K562 (cell line): ENCODE measurements around the gene CATSPER1. TPM values are rescaled to one million over a fixed set of nuclear protein-coding genes. Genes with fewer than 3 reads are reported as not detected.

Experiments used
- CREB3L1 ChIP-seq: fragments of 450-650 bp; IDR thresholded peaks from 2 replicates; pipeline ENCODE4 v1.6.1; 2014; ENCODE audit warnings: low read depth, mild to moderate bottlenecking, moderate library complexity, borderline replicate concordance
- DIDO1 ChIP-seq: fragments of 450-650 bp; IDR thresholded peaks from 2 replicates; pipeline ENCODE4 v1.6.1; 2016; ENCODE audit warnings: low read depth, missing biosample characterization, missing genetic modification characterization
- ETS2 ChIP-seq: IDR thresholded peaks from 2 replicates; pipeline ENCODE4 v1.6.1; 2016; ENCODE audit warnings: borderline replicate concordance, missing genetic modification characterization, mild to moderate bottlenecking, moderate library complexity, missing compliant biosample characterization; ENCODE audit not compliant: poor library complexity, severe bottlenecking
- HBP1 ChIP-seq: fragments of 450-650 bp; formaldehyde crosslinking; IDR thresholded peaks from 2 replicates; pipeline ENCODE4 v1.4.0; 2022; ENCODE audit warnings: missing genetic modification characterization
- MNT ChIP-seq, 2 experiments: fragments of 450-650 bp; conservative IDR thresholded peaks; 2 replicates each; pipeline ENCODE4 v1.6.1; 2017; ENCODE audit warnings: mild to moderate bottlenecking in 2 of 2, moderate library complexity in 2 of 2
- NFIC ChIP-seq: fragments of 450-650 bp; IDR thresholded peaks from 2 replicates; pipeline ENCODE4 v1.6.1; 2017; ENCODE audit warnings: mild to moderate bottlenecking, inconsistent platforms
- NR4A1 ChIP-seq, 2 experiments: fragments of 250-450 bp in 1 of 2; fragments of 450-650 bp in 1 of 2; sonication (Bioruptor Pico) in 1 of 2; IDR thresholded peaks; 2 replicates each; pipeline versions ENCODE4 v1.4.0 to v1.6.1; 2016 to 2020; ENCODE audit warnings: mild to moderate bottlenecking in 2 of 2, missing compliant biosample characterization in 1 of 2, missing genetic modification characterization in 1 of 2, moderate library complexity in 1 of 2
- RBM25 ChIP-seq: fragments of 200-400 bp; formaldehyde crosslinking; IDR thresholded peaks from 2 replicates; pipeline ENCODE4 v1.6.1; 2018; ENCODE audit warnings: low read length, low read depth, moderate library complexity; ENCODE audit not compliant: severe bottlenecking
- SAP30 ChIP-seq: fragments of 200-600 bp; sonication (generic); IDR thresholded peaks from 2 replicates; pipeline ENCODE4 v1.6.1; 2012; ENCODE audit warnings: borderline replicate concordance, low read depth, mild to moderate bottlenecking, moderate library complexity, low read length, control low read depth, inconsistent platforms; ENCODE audit not compliant: insufficient read depth, poor library complexity, severe bottlenecking
- SREBF1 ChIP-seq: fragments of 150-350 bp; IDR thresholded peaks from 2 replicates; pipeline ENCODE4 v1.6.1; 2014; ENCODE audit warnings: antibody characterized with exemption, low read depth, low read length, borderline replicate concordance
- TAL1 ChIP-seq: fragments of 450-650 bp; IDR thresholded peaks from 2 replicates; pipeline ENCODE4 v1.6.1; 2016; ENCODE audit warnings: mild to moderate bottlenecking
- TRIM25 ChIP-seq: fragments of 450-650 bp; IDR thresholded peaks from 2 replicates; pipeline ENCODE4 v1.7.0; 2016; ENCODE audit warnings: borderline replicate concordance
- ZBED1 ChIP-seq: IDR thresholded peaks from 2 replicates; pipeline ENCODE4 v1.6.1; 2014
- ZNF23 ChIP-seq: fragments of 250-450 bp; sonication (Bioruptor Pico); IDR thresholded peaks from 2 replicates; pipeline ENCODE4 v1.4.0; 2020; ENCODE audit warnings: mild to moderate bottlenecking
- ZNF655 ChIP-seq: fragments of 250-450 bp; sonication (Bioruptor Pico); IDR thresholded peaks from 2 replicates; pipeline ENCODE4 v1.5.0; 2021
- polyA plus RNA-seq, 8 experiments: library from polyadenylated mRNA; depleted of rRNA in 4 of 8; stranded (reverse) in 5 of 8; unstranded in 3 of 8; fragments of >200 nt; fragmentation: Nextera tagmentation in 2 of 8; fragmentation: Illumina TruSeq in 1 of 8; extraction: Ambion mirVana in 2 of 8; extraction: Trizol in 1 of 8; gene quantifications; 2 replicates each; pipeline versions ENCODE4 v1.2.1 to v1.2.3, GENCODE V29; 2011 to 2014; ENCODE audit warnings: inconsistent platforms in 1 of 8, missing spikeins in 1 of 8
- total RNA-seq, 7 experiments: library from RNA; depleted of rRNA in 6 of 7; stranded (reverse); fragments of >200 nt in 6 of 7; fragmentation: Illumina TruSeq in 2 of 7; extraction: Trizol in 2 of 7; gene quantifications; 2 replicates each; pipeline versions ENCODE4 v1.2.1 to v1.2.3, GENCODE V29; 2011 to 2021; ENCODE audit warnings: low replicate concordance in 1 of 7

Gene CATSPER1
- total and polyA plus RNA-seq, 9 of the 15 experiments (the other 6 are each of a cell fraction or from before 2014, with no cell fraction given) = 0.21 to 3.3 (median 0.76) TPM

GRCh38 chr11:66051766-66052663, 25.7 kb upstream of the CATSPER1 start, which contains the start of gene SF3B2 (continued):
- TF ChIP-seq SAP30 (peak; percentile 41), NFIC (0 out of 2 replicates have a peak, but pooled peaks have one; percentile 5), SREBF1 (peak; percentile 57; the same call in 1 of the 2 replicates), MNT (conservative IDR thresholded peaks at IDR 0.05) (peak; percentile 72 to 89), ZBED1 (0 out of 2 replicates have a peak, but pooled peaks have one; percentile 6), ETS2 (no peak), CREB3L1 (peak; percentile 100), HBP1 (CRISPR knock-in tag) (no peak), NR4A1 (CRISPR knock-in tag; IDR thresholded peaks at IDR 0.05) (0 out of 2 replicates have a peak, but pooled peaks have one; percentile 8), NR4A1 (tag; IDR thresholded peaks at IDR 0.05) (no peak), ZNF23 (CRISPR knock-in tag) (no peak), RBM25 (no peak), TRIM25 (no peak), TAL1 (no peak), DIDO1 (tag) (no peak; the same call in 1 of the 2 replicates), ZNF655 (CRISPR knock-in tag) (no peak)
